Glutamatergic neuron (in vitro differentiated cells): ENCODE measurements around the gene AIMP1. TPM values are rescaled to one million over a fixed set of nuclear protein-coding genes. Genes with fewer than 3 reads are reported as not detected.
"Not testable (repeated sequence)": the region's sequence is repeated elsewhere in the genome, so short reads cannot be mapped to it uniquely, and the experiment has no call there.

Experiments used
- DNase-seq: peaks from one replicate; pipeline ENCODE4 v3.0.0; 2022
- H3K27ac Mint-ChIP-seq: one replicate; pipeline ENCODE4 v1.8.0; 2020; ENCODE audit warnings: mild to moderate bottlenecking, mixed read lengths, inconsistent platforms; ENCODE audit not compliant: unreplicated experiment
- H3K27me3 Mint-ChIP-seq: one replicate; pipeline ENCODE4 v1.8.0; 2020; ENCODE audit warnings: mild to moderate bottlenecking, moderate library complexity, mixed read lengths, inconsistent platforms; ENCODE audit not compliant: unreplicated experiment
- H3K36me3 Mint-ChIP-seq: one replicate; pipeline ENCODE4 v1.8.0; 2020; ENCODE audit warnings: mild to moderate bottlenecking, mixed read lengths, inconsistent platforms; ENCODE audit not compliant: unreplicated experiment
- H3K4me1 Mint-ChIP-seq: one replicate; pipeline ENCODE4 v1.8.0; 2020; ENCODE audit warnings: mild to moderate bottlenecking, low read depth, mixed read lengths, inconsistent platforms; ENCODE audit not compliant: unreplicated experiment
- H3K4me3 Mint-ChIP-seq: one replicate; pipeline ENCODE4 v1.8.0; 2020; ENCODE audit warnings: mild to moderate bottlenecking, mixed read lengths, inconsistent platforms; ENCODE audit not compliant: unreplicated experiment
- H3K9me3 Mint-ChIP-seq: one replicate; pipeline ENCODE4 v1.8.0; 2020; ENCODE audit warnings: mild to moderate bottlenecking, moderate library complexity, mixed read lengths, inconsistent platforms; ENCODE audit not compliant: unreplicated experiment
- total RNA-seq: library from RNA; stranded (reverse); fragmentation: NEBNext Ultra II Directional; extraction: Animal tissue kit (Norgen Biotek cat#: 25700); gene quantifications from one replicate; pipeline ENCODE4 v1.2.1, GENCODE V29; 2021; ENCODE audit not compliant: unreplicated experiment
- TF ChIP-seq, protein P1 (sequence below): fragments of 200-600 bp; sonication (generic); IDR thresholded peaks from one replicate; pipeline ENCODE4 v1.5.0; 2021; ENCODE audit not compliant: partially characterized antibody, unreplicated experiment

Gene AIMP1
- total RNA-seq, 1 donor from 2014 or later = 30.2 TPM

DNA sequence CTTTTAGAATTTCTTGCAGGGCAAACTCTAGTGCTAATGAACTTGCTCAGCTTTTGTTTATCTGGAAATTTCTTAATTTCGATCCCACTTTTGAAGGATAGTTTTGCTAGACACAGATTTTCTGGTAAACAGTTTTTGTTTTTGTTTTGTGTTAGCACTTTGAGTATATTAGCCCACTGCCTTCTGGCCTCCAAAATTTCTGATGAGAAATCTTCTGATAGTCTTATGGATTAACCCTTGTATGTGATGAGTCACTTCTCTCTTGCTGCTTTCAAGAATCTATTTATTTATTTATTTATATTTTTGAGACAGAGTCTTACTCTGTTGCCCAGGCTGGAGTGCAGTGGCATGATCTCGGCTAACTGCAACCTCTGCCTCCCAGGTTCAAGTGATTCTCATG is 79.2 kb downstream of the AIMP1 start:
- H3K27ac Mint-ChIP-seq = no peak overlapping the region

DNA sequence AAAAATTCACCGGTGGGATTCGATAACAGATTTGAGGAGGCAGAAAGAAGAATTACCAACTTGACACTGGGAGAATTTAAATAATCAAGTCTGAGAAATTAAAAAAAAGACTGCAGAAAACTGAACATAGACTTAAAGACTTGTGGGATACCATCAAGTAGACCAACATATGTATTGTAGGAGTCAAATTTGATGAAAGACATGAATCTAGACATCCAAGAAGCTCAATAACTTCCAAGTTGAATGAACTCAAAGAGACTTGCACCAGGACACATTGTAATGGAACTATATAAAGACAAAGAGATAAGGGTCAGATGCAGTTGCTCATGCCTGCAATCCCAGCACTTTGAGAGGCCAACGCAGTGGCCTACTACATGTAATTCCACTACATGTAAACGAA is 82.5 kb downstream of the AIMP1 start:
- DNase-seq, H3K27ac Mint-ChIP-seq, H3K4me1 Mint-ChIP-seq, H3K27me3 Mint-ChIP-seq, H3K4me3 Mint-ChIP-seq, H3K36me3 Mint-ChIP-seq, H3K9me3 Mint-ChIP-seq: not testable (repeated sequence)

More for the DNA sequence above, 79.2 kb downstream of the AIMP1 start:
- Mint-ChIP-seq H3K27me3 (peaks cover 2% of the 10 kb centered on the region), H3K4me3 (no peak overlapping the region), H3K36me3 (peaks cover 7% of the 10 kb centered on the region), H3K9me3 (peaks cover 2% of the 10 kb centered on the region), H3K4me1 (no peaks in the 10 kb centered on the region)
- TF ChIP-seq, protein P1, sequence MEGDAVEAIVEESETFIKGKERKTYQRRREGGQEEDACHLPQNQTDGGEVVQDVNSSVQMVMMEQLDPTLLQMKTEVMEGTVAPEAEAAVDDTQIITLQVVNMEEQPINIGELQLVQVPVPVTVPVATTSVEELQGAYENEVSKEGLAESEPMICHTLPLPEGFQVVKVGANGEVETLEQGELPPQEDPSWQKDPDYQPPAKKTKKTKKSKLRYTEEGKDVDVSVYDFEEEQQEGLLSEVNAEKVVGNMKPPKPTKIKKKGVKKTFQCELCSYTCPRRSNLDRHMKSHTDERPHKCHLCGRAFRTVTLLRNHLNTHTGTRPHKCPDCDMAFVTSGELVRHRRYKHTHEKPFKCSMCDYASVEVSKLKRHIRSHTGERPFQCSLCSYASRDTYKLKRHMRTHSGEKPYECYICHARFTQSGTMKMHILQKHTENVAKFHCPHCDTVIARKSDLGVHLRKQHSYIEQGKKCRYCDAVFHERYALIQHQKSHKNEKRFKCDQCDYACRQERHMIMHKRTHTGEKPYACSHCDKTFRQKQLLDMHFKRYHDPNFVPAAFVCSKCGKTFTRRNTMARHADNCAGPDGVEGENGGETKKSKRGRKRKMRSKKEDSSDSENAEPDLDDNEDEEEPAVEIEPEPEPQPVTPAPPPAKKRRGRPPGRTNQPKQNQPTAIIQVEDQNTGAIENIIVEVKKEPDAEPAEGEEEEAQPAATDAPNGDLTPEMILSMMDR = no peak
- DNase-seq = no peak

Other genes with a start within 250 kb of the AIMP1 start
- gene TBCK, start 341 bp upstream of the AIMP1 start, total RNA-seq = 81.4 TPM
- not detected for gene GIMD1, start 52.2 kb downstream of the AIMP1 start, total RNA-seq